ENCODE results near the gene FAM131C.
"Not testable (repeated sequence)": the region's sequence is repeated elsewhere in the genome, so short reads cannot be mapped to it uniquely, and the experiment has no call there.

Gene FAM131C

DNA sequence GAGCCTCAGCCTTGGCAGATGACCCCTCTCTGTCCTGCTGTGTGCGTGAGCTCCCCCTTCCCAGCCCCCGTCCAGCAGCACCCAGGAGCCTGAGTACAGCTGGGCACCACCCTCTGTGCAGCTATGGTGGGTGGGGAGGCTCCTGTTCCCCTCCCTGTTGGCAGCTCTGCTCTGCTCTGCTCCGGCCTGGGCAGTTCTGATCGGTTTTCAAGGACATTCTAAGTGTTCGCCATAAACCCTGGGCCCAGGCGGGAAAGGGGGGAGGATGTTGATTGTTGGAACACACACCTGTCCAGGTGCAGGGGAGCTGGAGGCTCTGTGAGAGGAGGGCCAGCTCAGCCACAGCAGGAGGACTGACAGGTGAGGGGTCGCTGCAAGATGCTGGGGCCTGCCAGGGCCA is 29.9 kb downstream of the FAM131C start, which contains the start of gene CLCNKB:
TSS of gene CLCNKB (plus strand) at position 262 of the 400 bp plus-strand sequence. CDS start 711 bp downstream, outside the sequence.
- TF ChIP-seq, protein P1, sequence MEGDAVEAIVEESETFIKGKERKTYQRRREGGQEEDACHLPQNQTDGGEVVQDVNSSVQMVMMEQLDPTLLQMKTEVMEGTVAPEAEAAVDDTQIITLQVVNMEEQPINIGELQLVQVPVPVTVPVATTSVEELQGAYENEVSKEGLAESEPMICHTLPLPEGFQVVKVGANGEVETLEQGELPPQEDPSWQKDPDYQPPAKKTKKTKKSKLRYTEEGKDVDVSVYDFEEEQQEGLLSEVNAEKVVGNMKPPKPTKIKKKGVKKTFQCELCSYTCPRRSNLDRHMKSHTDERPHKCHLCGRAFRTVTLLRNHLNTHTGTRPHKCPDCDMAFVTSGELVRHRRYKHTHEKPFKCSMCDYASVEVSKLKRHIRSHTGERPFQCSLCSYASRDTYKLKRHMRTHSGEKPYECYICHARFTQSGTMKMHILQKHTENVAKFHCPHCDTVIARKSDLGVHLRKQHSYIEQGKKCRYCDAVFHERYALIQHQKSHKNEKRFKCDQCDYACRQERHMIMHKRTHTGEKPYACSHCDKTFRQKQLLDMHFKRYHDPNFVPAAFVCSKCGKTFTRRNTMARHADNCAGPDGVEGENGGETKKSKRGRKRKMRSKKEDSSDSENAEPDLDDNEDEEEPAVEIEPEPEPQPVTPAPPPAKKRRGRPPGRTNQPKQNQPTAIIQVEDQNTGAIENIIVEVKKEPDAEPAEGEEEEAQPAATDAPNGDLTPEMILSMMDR (IDR thresholded peaks at IDR 0.05; ENCODE audit: low read depth, low read length) = no peak
- Histone ChIP-seq H3K9me3 (ENCODE audit: severe bottlenecking) (no peaks in the 10 kb centered on the region), H3K27ac (no peak within 1 kb of the TSS), H3K36me3 (no peaks in the 10 kb centered on the region), H3K27me3 (ENCODE audit: insufficient read depth, low read depth, severe bottlenecking) (no peaks in the 10 kb centered on the region), H3K4me3 (ENCODE audit: low read depth, low read length) (no peak within 1 kb of the TSS)
- DNase-seq = no peak

DNA sequence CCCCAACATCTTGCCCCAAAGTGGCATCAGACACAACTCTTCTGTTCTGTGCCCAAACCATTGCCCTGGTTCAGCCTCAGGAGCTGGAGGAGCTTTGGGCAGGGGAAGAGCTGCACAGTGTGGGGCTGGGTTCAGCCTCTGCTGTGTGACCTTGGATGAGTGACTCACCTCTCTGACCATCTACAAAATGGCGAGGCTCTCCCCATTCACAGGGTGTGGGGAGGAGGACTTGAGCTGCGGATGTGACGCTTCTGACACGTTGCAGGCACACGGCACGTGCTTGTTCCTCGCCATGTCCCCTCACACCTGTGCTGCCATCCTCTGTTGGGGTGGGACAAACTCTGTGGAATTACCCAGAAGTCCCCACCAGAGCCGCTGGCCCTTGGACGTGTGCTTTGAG is 30.8 kb downstream of the FAM131C start:
- not testable (repeated sequence) for DNase-seq; H3K36me3 ChIP-seq; H3K27me3 ChIP-seq (ENCODE audit: insufficient read depth, low read depth, severe bottlenecking); H3K4me3 ChIP-seq (ENCODE audit: low read depth, low read length); H3K9me3 ChIP-seq (ENCODE audit: severe bottlenecking); H3K27ac ChIP-seq

DNA sequence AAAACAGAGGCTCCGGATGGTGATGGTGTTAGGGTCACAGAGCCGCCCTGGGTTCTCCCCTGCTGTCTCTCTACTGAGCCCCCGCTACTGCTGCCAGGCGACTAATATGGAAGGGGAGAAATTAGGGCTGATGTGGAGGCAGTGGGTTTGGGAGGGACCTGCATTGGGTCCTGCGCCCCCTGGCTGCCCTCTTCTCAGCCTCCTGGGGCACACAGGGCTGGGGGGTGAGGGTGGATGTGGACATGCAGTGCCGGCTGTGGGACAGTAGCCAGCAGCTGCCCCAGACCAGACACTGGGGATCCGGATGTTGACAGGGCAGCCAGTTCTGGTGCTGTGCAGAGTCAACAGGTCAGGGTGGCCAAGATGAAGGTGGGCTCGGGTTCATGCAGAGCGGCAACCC is 31.4 kb downstream of the FAM131C start:
- TF ChIP-seq, protein P1 (IDR thresholded peaks at IDR 0.05; ENCODE audit: low read depth, low read length) = peak; percentile 27; the same call in 1 of the 2 replicates
- Histone ChIP-seq H3K36me3 (no peaks in the 10 kb centered on the region), H3K27ac (no peak overlapping the region), H3K4me3 (ENCODE audit: low read depth, low read length) (no peak overlapping the region), H3K27me3 (ENCODE audit: insufficient read depth, low read depth, severe bottlenecking) (no peaks in the 10 kb centered on the region), H3K9me3 (ENCODE audit: severe bottlenecking) (no peaks in the 10 kb centered on the region)
- no peak for DNase-seq

DNA sequence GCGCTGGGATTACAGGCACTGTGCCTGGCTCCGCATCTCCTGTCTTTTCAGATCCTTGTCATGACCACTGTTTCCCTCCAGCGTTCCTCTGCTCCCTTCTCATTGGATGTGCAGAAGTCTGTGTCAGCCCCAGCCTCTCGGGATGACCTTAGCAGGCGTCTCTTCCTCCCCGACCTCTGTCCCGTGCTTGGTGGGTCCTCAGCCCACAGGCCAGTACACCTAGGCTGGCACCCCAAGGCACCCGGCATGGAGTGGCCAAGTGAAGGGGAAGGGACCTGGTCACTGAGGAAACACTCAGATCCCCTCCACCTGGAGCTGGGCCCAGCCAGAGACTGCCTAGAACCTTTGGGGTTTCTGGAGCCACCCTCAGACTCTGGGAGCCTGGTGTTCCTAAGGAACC is 32.3 kb downstream of the FAM131C start:
- Histone ChIP-seq H3K27ac (no peak overlapping the region), H3K36me3 (no peaks in the 10 kb centered on the region), H3K9me3 (ENCODE audit: severe bottlenecking) (no peaks in the 10 kb centered on the region), H3K4me3 (ENCODE audit: low read depth, low read length) (no peak overlapping the region), H3K27me3 (ENCODE audit: insufficient read depth, low read depth, severe bottlenecking) (no peaks in the 10 kb centered on the region)
- DNase-seq = no peak
- TF ChIP-seq, protein P1 (IDR thresholded peaks at IDR 0.05; ENCODE audit: low read depth, low read length) = no peak

DNA sequence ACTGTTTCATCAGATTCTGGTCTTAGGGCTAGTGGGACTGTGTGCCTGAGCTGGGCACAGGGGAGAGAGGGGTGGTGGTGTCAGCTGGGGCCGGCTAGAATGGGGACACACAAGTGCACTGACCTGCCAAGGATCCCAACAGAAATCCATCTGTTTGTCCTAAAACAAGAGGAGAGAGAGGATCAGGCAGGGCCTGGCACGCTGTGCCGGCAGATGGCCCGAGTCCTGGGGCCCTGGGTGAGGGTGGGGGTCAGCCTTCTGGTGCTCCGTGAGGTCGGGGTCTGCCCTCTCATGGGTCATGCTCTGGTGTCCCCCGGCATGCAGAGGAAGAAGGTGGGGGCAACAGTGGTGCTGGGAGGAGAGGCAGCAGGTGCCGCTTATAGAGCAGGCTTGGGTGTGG is 33.6 kb downstream of the FAM131C start:
- H3K36me3 ChIP-seq; H3K4me3 ChIP-seq (ENCODE audit: low read depth, low read length); H3K27ac ChIP-seq; H3K27me3 ChIP-seq (ENCODE audit: insufficient read depth, low read depth, severe bottlenecking); H3K9me3 ChIP-seq (ENCODE audit: severe bottlenecking); DNase-seq: not testable (repeated sequence)

DNA sequence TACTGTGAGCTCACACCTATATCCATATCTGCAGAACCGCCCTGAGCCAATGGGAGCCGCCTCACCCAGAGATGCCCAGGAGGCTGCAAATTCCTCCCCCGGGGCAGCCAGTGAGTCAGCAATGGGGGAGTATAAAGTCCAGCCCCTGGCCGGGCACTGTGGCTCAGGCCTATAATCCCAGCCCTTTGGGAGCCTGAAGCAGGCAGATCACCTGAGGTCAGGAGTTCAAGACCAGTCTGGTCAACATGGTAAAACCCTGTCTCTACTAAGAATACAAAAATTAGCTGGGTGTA is 34.9 kb downstream of the FAM131C start:
- H3K27me3 ChIP-seq (ENCODE audit: insufficient read depth, low read depth, severe bottlenecking) = no peaks in the 10 kb centered on the region
- no peaks in the 10 kb centered on the region for H3K9me3 ChIP-seq (ENCODE audit: severe bottlenecking)
- no peak for DNase-seq
- no peak overlapping the region for H3K4me3 ChIP-seq (ENCODE audit: low read depth, low read length)
- TF ChIP-seq, protein P1 (IDR thresholded peaks at IDR 0.05; ENCODE audit: low read depth, low read length) = no peak
- H3K36me3 ChIP-seq = no peaks in the 10 kb centered on the region
- no peak overlapping the region for H3K27ac ChIP-seq

DNA sequence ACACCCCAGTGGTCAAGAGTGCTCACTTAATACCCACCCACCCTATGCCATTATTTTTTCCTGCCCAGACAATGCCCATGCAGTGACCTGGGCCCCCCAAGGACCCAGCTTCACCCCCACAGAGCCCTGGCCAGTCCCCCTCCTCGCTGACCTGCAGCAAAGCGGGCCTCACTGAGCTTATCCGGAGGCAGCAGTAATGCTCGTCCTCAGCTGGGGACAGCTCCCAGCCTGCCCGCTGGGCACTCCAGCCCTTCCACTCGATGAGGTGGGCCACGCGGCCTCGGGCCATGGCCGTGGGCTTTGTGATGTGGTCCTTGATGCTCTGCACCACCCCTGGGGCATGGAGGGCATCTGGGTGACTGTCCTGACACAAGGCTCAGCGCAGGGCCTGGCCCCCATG is 37.0 kb downstream of the FAM131C start:
- H3K27ac ChIP-seq; H3K9me3 ChIP-seq (ENCODE audit: severe bottlenecking): not testable (repeated sequence)

DNA sequence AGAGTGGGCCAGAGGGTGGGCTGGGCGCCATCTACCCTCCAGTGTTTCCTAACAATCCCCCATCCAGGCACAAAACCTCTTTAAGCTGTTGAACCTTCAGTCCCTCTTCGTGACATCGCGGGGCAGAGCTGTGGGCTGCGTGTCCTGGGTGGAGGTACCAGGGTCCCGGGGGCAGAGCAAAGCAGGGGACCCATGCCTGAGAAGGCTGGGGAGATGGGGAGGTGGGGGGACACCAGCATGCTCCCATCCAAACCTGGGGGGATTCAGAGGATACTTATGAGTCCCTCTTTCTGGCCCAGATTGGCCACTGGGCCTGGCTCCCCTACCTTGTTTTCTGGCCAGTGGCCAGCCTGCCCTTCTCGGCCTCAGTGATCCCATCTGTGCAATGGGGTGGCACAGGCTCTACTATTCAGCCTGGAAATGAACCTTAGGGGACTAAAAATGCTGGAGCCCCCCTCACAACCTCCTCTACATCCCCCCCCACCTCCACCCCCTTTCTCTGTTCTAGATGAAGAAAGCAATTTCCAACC is 40.3 kb downstream of the FAM131C start:
- not testable (repeated sequence) for H3K36me3 ChIP-seq; H3K27me3 ChIP-seq (ENCODE audit: insufficient read depth, low read depth, severe bottlenecking); H3K27ac ChIP-seq; H3K4me3 ChIP-seq (ENCODE audit: low read depth, low read length); H3K9me3 ChIP-seq (ENCODE audit: severe bottlenecking); DNase-seq

More for the DNA sequence above, 37.0 kb downstream of the FAM131C start:
- not testable (repeated sequence) for DNase-seq; H3K4me3 ChIP-seq (ENCODE audit: low read depth, low read length); H3K27me3 ChIP-seq (ENCODE audit: insufficient read depth, low read depth, severe bottlenecking); H3K36me3 ChIP-seq
